Activated CD8-positive, alpha-beta T cell treated with anti-CD3 and anti-CD28 coated beads for 36 hours (primary cell): ENCODE measurements around the gene PAPPA2. TPM values are rescaled to one million over a fixed set of nuclear protein-coding genes. Genes with fewer than 3 reads are reported as not detected.

Experiments used
- ATAC-seq: fragments of 200-7000 bp; cut with Tn5 transposase; one replicate; pipeline ENCODE4 v1.10.0; 2021; ENCODE audit warnings: mild to moderate bottlenecking, moderate library complexity
- CTCF ChIA-PET: fragments of 350-600 bp; sonication (Branson Sonifier 250); formaldehyde crosslinking; loops from one replicate; lab custom pipeline; 2021; ENCODE audit warnings: antibody characterized with exemption; lab: Charles Lee
- POLR2A ChIA-PET: fragments of 350-600 bp; sonication (Branson Sonifier 250); formaldehyde crosslinking; loops from one replicate; lab custom pipeline; 2021; ENCODE audit warnings: antibody characterized with exemption; lab: Charles Lee
- DNase-seq: peaks from one replicate; pipeline ENCODE4 v3.0.0-alpha.2; 2020
- H3K27ac Mint-ChIP-seq: one replicate; pipeline ENCODE4 v1.8.0; 2021; ENCODE audit warnings: mild to moderate bottlenecking, mixed read lengths
- H3K27me3 Mint-ChIP-seq: one replicate; pipeline ENCODE4 v1.8.0; 2021; ENCODE audit warnings: mixed read lengths
- H3K36me3 Mint-ChIP-seq: one replicate; pipeline ENCODE4 v1.8.0; 2021; ENCODE audit warnings: low read depth, mixed read lengths
- H3K4me1 Mint-ChIP-seq: one replicate; pipeline ENCODE4 v1.8.0; 2021; ENCODE audit warnings: low read depth, mixed read lengths
- H3K4me3 Mint-ChIP-seq: one replicate; pipeline ENCODE4 v1.8.0; 2021; ENCODE audit warnings: mild to moderate bottlenecking, moderate library complexity, mixed read lengths
- H3K9me3 Mint-ChIP-seq: one replicate; pipeline ENCODE4 v1.8.0; 2021; ENCODE audit warnings: mixed read lengths
- CTCF ChIP-seq: fragments of 200-600 bp; IDR thresholded peaks from one replicate; pipeline ENCODE4 v1.8.0; 2022; ENCODE audit warnings: antibody characterized with exemption, mild to moderate bottlenecking
- intact Hi-C: fragments of 100-400 bp; cut with micrococcal nuclease; formaldehyde crosslinking; loops from one replicate; pipeline ENCODE4 v1.10.0; 2022
- total RNA-seq, 2 experiments: library from RNA; stranded (reverse); gene quantifications; one replicate each; pipeline ENCODE4 v1.2.3, GENCODE V29; 2021

The PAPPA2 gene
- total RNA-seq, 2 experiments from 2014 or later = 0.07 to 0.13 TPM

- intact Hi-C loops = no loop called here
- Mint-ChIP-seq H3K9me3 (no peaks in the 10 kb centered on the region), H3K4me3 (no peak overlapping the region), H3K27me3 (no peaks in the 10 kb centered on the region), H3K27ac (no peak overlapping the region), H3K4me1 (no peaks in the 10 kb centered on the region), H3K36me3 (no peaks in the 10 kb centered on the region)
- ChIA-PET CTCF (interaction anchor here (0.7 kb wide), 1 partner anchor 126 kb away, joined by 3 read pairs; no protein-coding TSS in a partner anchor), POLR2A (no interaction called here)
- DNase-seq (no peak), ATAC-seq (no peak)
- no peak for TF ChIP-seq CTCF
These were observed 103.3 kb downstream of the PAPPA2 start for GRCh38 chr1:176566004-176566975.

- intact Hi-C loops = no loop called here
- Mint-ChIP-seq H3K36me3 (no peaks in the 10 kb centered on the region), H3K27me3 (no peaks in the 10 kb centered on the region), H3K27ac (no peak overlapping the region), H3K4me1 (no peaks in the 10 kb centered on the region), H3K9me3 (no peaks in the 10 kb centered on the region), H3K4me3 (no peak overlapping the region)
- ChIA-PET CTCF (no interaction called here), POLR2A (no interaction called here)
- ATAC-seq (no peak), DNase-seq (no peak)
- TF ChIP-seq CTCF = no peak
These were observed 104.3 kb downstream of the PAPPA2 start for GRCh38 chr1:176567190-176567794.

GRCh38 chr1:176568185-176568584 lies 105.2 kb downstream of the PAPPA2 start:
- Mint-ChIP-seq H3K4me1 (no peaks in the 10 kb centered on the region), H3K27ac (no peak overlapping the region), H3K9me3 (no peaks in the 10 kb centered on the region), H3K4me3 (no peak overlapping the region), H3K27me3 (no peaks in the 10 kb centered on the region), H3K36me3 (no peaks in the 10 kb centered on the region)
- DNase-seq (no peak), ATAC-seq (no peak)
- intact Hi-C loops = no loop called here
- ChIA-PET CTCF (no interaction called here), POLR2A (no interaction called here)
- no peak for TF ChIP-seq CTCF

- POLR2A ChIA-PET = no interaction called here
- H3K27me3 Mint-ChIP-seq = peaks cover 5% of the 10 kb centered on the region
- intact Hi-C loops = no loop called here
- no peaks in the 10 kb centered on the region for H3K36me3 Mint-ChIP-seq
- TF ChIP-seq CTCF = no peak
- no peaks in the 10 kb centered on the region for H3K4me1 Mint-ChIP-seq
- no peaks in the 10 kb centered on the region for H3K9me3 Mint-ChIP-seq
- ATAC-seq (no peak), DNase-seq (no peak)
- CTCF ChIA-PET = no interaction called here
- no peak overlapping the region for H3K27ac Mint-ChIP-seq
- no peak overlapping the region for H3K4me3 Mint-ChIP-seq
These were observed 111.8 kb downstream of the PAPPA2 start for GRCh38 chr1:176574756-176575155.

GRCh38 chr1:176575991-176576390 lies 113.0 kb downstream of the PAPPA2 start:
- Mint-ChIP-seq H3K9me3 (no peaks in the 10 kb centered on the region), H3K4me3 (no peak overlapping the region), H3K36me3 (no peaks in the 10 kb centered on the region), H3K27ac (no peak overlapping the region), H3K27me3 (peaks cover 5% of the 10 kb centered on the region), H3K4me1 (no peaks in the 10 kb centered on the region)
- CTCF ChIA-PET = no interaction called here
- POLR2A ChIA-PET = no interaction called here
- ATAC-seq (no peak), DNase-seq (no peak)
- intact Hi-C loops = no loop called here
- TF ChIP-seq CTCF = no peak
